GM21786 (cell line): ENCODE data around the gene PDGFA.

Experiments
- ATAC-seq: cut with Tn5 transposase; IDR thresholded peaks from one replicate; pipeline ENCODE4 v1.9.1; 2021; ENCODE audit not compliant: unreplicated experiment

Gene PDGFA

GRCh38 chr7:519484-520390 lies at the start of gene PDGFA:
Gene PDGFA, minus strand, starts transcription at chr7:519846. Its CDS starts 845 bp downstream, at chr7:519001.
- no peak for ATAC-seq

DNA sequence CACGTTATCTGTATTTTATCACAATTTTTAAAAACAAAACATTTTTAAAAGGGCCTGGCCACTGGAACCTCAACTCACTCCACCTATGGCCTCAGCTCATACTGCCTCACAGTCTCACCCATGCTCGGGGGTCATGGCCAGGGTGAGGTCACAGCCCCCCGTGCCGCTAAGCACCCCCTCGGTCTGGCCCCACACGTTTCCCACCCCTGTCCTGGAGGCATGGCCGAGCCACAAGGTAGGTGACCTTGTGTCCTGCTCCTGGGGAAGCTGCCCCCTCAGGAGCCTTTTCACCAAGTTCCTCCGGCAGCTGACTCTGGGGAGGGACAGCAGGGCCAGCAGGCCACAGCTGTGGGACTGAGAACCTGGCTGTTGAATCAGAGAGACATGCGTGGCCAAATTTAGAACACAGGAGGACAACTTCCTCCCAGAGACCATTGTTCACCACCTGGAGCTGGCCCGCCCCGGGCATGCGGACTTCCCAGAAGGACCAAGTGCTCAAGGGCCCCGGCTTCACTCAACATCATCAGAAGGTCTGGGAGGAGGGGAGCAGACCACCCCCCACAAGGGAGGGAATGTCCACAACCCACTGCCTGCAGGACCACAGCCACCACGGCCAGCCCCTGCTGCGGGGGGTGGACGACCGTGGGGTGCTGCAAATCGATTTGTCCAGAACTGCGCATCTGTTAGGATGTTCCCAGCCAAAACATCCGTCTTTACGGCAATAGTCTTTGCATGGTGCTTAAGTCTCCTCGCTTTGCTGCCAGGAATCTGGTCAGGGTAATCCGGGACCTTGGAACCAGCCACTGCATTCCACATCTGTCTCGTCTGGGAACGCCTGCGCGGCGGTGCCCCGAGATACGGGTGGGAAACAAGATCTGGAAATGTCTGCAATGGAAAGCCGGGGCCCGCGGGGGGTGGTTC lies 48.6 kb upstream of the PDGFA start:
- no peak for ATAC-seq

GRCh38 chr7:567305-567883 lies 47.7 kb upstream of the PDGFA start:
- no peak for ATAC-seq

- no peak for ATAC-seq
Observed at GRCh38 chr7:566100-566499, 46.5 kb upstream of the PDGFA start.

GRCh38 chr7:564176-564865 lies 44.7 kb upstream of the PDGFA start:
- ATAC-seq, result no peak

DNA sequence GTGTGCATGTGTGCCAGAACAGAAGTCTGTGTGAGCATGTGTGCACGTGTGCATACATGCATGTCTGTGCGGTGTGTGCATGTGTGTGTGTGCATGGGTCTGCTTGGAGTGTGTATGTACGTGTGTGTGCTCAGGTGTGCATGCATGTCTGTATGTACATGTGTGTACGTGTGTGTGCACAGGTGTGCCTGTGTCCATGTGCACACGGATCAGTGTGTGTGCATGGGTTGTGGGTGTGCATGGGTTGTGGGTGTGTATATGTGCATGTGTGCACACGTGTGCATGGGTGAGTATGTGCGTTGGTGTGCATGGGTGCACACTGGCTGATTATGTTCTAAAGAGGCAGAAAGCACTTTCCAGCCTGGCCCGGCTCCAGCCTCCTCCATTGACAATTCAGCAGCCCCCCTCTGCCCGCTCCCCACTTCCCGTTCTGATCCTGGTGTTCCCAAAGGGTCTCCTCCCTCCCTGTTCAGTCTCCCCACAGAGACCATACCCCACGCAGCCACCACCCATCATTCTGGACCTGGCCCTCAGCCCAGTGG lies 44.1 kb upstream of the PDGFA start:
- no peak for ATAC-seq

- ATAC-seq, result no peak
Observed at GRCh38 chr7:562789-563628, 43.4 kb upstream of the PDGFA start.

GRCh38 chr7:562374-562675 lies 42.7 kb upstream of the PDGFA start:
- ATAC-seq, result no peak

DNA sequence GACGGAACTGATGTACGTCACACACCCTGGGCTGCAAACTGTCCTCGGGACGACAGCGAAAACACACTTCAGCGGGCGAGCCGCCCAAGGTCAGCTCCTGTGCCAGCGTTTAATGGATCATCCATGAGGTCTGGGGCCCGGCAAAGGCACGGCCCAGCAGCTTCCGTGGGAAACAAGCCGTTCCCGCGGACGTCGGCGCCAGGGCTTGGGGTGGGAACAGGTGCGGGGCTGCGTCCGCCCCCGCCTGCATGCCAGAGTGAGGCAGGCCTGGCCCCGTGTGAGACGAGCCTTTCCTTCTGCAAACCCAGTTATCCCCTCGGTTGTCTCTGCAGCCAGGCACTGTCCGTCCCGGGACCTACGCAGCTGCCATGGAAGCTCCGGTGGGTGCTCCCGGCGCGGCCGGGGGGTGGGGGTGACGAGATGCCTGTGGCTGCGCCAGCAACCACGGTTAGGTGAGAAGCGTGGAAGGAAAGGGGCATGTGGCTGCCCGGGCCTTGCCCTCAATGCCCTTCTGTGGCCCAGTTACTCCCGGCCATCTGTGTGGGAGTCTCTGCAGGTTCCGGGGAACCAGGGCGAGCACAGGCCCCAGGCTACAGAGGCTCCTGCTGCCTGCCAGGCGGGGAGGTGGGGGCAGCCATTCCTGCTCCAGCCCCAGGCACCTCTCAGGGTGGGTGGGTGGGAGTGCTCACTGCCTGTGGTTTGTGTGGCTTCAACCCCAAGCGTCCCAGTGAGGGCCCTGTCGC lies 42.2 kb upstream of the PDGFA start:
- no peak for ATAC-seq

- no peak for ATAC-seq
Observed at GRCh38 chr7:560966-561630, 41.5 kb upstream of the PDGFA start.

DNA sequence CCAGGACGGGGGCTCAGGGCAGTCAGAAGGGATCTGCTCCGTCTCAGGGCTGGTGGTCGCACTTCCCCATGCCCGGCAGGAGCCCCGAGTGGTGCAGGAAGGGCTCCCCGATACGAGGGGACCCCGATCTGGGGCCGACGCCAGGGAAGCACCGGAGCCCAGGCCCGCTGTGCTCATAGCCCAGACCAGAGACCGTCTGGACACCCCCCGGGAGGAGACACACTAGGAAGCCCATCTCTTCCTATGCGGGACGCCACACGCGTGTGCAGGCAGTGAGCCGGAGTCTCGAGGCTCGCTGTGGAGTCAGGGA lies 39.7 kb upstream of the PDGFA start:
- no peak for ATAC-seq

DNA sequence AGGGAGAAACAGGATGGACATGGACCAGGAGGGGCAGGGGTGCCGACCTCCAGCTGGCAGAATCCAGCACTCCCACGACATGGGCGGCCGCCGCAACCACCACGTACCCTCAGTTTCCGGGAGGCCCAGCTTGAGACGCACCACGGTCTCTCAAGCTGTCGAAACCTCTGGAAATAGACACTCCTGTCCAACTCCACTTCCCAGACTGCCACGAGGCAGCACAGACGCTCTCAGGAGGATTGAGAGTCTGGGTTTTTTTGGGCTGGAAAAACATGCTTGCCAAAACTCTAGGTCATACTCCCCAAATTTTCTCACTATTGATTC lies 37.9 kb upstream of the PDGFA start:
- ATAC-seq, result no peak

- ATAC-seq, result no peak
Observed at GRCh38 chr7:556837-557557, 37.4 kb upstream of the PDGFA start.

GRCh38 chr7:556291-556826 lies 36.7 kb upstream of the PDGFA start:
- no peak for ATAC-seq

- ATAC-seq, result no peak
Observed at GRCh38 chr7:555551-556160, 36.0 kb upstream of the PDGFA start.

- ATAC-seq, result no peak
Observed at GRCh38 chr7:553636-554111, 34.0 kb upstream of the PDGFA start.

- no peak for ATAC-seq
Observed at GRCh38 chr7:552868-553635, 33.4 kb upstream of the PDGFA start.
